ENCODE results near the gene SFMBT2. TPM values are rescaled to one million over a fixed set of nuclear protein-coding genes. Genes with fewer than 3 reads are reported as not detected.
"Not testable (repeated sequence)": the region's sequence is repeated elsewhere in the genome, so short reads cannot be mapped to it uniquely, and the experiment has no call there.

Gene SFMBT2
- total RNA-seq, 1 experiment from 2014 or later = not detected

DNA sequence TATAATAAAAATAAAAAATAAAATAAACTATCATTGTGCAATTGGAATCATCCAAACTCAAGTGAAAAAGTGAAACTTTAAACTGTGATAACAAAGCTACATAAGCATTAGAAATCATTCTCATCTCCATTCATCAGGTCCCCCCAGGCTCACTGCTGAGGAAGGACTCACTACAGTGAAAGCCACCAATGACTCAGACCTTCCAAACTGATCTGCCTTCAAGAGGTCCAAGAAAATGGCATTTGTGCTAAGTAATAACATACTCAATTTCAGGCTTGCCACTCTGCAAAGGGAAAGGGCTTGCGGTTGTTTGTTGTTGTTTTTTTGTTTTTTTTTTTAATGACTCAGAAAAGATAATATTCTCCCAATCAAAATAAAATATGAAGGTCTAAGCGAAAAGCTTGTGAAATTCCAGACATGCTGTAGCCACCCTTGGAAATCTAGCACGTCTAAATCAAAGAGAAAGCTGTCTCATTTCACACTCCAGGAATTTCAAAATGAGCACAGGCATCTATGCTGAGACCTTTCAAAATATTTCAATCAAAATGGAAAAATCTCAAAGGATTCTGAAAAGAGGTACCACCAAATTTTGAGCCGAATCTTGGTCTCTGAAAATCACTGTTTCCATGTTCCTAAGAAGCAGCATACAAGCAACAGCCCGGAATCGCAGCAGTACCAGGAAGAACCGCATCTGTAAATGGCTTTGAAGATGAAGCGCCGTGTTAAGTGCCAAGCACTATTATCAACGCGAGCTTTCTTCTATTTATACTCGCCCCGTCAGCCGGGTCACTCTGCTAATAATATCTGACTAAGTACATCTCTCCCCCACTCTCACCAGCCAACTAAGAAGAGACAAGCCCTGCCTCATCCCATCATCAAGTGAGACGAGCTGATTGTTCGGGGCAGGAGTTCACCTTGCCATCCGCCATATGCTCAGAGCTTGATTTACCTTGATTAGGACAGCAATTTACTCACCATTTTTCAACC lies 13.5 kb downstream of the SFMBT2 start:
- no TSS peak for BruUV-seq (replicated peaks)
- Mint-ChIP-seq H3K27me3 (ENCODE audit: insufficient read depth, unreplicated experiment) (peaks cover 17% of the 10 kb centered on the region), H3K4me1 (ENCODE audit: low read depth, unreplicated experiment) (no peaks in the 10 kb centered on the region), H3K4me3 (ENCODE audit: unreplicated experiment) (no peak overlapping the region), H3K9me3 (ENCODE audit: unreplicated experiment) (no peaks in the 10 kb centered on the region), H3K27ac (ENCODE audit: unreplicated experiment) (no peak overlapping the region), H3K36me3 (ENCODE audit: insufficient read depth, unreplicated experiment) (no peaks in the 10 kb centered on the region)
- TF ChIP-seq, protein P1, sequence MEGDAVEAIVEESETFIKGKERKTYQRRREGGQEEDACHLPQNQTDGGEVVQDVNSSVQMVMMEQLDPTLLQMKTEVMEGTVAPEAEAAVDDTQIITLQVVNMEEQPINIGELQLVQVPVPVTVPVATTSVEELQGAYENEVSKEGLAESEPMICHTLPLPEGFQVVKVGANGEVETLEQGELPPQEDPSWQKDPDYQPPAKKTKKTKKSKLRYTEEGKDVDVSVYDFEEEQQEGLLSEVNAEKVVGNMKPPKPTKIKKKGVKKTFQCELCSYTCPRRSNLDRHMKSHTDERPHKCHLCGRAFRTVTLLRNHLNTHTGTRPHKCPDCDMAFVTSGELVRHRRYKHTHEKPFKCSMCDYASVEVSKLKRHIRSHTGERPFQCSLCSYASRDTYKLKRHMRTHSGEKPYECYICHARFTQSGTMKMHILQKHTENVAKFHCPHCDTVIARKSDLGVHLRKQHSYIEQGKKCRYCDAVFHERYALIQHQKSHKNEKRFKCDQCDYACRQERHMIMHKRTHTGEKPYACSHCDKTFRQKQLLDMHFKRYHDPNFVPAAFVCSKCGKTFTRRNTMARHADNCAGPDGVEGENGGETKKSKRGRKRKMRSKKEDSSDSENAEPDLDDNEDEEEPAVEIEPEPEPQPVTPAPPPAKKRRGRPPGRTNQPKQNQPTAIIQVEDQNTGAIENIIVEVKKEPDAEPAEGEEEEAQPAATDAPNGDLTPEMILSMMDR (IDR thresholded peaks at IDR 0.05; ENCODE audit: insufficient read depth in 1 of 2, low read depth in 1 of 2, low read length in 1 of 2, severe bottlenecking in 1 of 2, unreplicated experiment in 1 of 2) = no peak
- intact Hi-C loops (cut with micrococcal nuclease; ENCODE audit: unreplicated experiment) = no loop called here
- ChIA-PET CTCF (interaction anchor here (0.6 kb wide), 2 partner anchors 37 to 239 kb away, joined by 3 to 5 read pairs; no protein-coding TSS in a partner anchor), POLR2A (no interaction called here)
- no peaks in the 10 kb centered on the region for H3K9me3 ChIP-seq
- no peak overlapping the region for H3K4me3 ChIP-seq (ENCODE audit: low read depth, low read length)
- H3K36me3 ChIP-seq (ENCODE audit: control insufficient read depth, insufficient read depth, low read length) = no peaks in the 10 kb centered on the region
- H3K4me1 ChIP-seq = no peaks in the 10 kb centered on the region
- DNase-seq = no peak
- H3K27me3 ChIP-seq (replicated peaks; ENCODE audit: control insufficient read depth, insufficient read depth, low read length) = no peaks in the 10 kb centered on the region

DNA sequence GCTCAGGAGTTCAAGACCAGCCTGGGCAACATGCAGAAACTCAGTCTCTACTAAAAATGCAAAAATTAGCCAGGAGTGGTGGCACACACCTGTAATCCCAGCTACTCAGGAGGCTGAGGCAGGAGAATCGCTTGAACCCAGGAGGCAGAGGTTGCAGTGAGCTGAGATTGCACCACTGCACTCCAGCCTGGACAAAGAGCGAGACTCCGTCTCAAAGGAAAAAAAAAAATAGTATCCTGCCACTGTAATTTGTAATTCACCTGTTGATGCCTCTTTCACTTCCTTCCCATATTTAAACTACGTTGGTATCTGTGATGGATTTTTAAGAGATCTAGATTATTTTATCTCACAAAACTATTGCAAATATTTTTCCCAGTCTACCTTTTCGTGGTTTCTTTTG lies 18.5 kb downstream of the SFMBT2 start:
- BruUV-seq (replicated peaks); H3K9me3 Mint-ChIP-seq (ENCODE audit: unreplicated experiment); intact Hi-C loops (cut with micrococcal nuclease; ENCODE audit: unreplicated experiment); POLR2A ChIA-PET; H3K4me1 ChIP-seq; H3K4me3 ChIP-seq (ENCODE audit: low read depth, low read length); H3K27ac Mint-ChIP-seq (ENCODE audit: unreplicated experiment); H3K4me1 Mint-ChIP-seq (ENCODE audit: low read depth, unreplicated experiment); H3K27me3 ChIP-seq (replicated peaks; ENCODE audit: control insufficient read depth, insufficient read depth, low read length); H3K9me3 ChIP-seq; DNase-seq; H3K36me3 Mint-ChIP-seq (ENCODE audit: insufficient read depth, unreplicated experiment); H3K36me3 ChIP-seq (ENCODE audit: control insufficient read depth, insufficient read depth, low read length); H3K4me3 Mint-ChIP-seq (ENCODE audit: unreplicated experiment); CTCF ChIA-PET: not testable (repeated sequence)
- peaks cover 18% of the 10 kb centered on the region for H3K27me3 Mint-ChIP-seq (ENCODE audit: insufficient read depth, unreplicated experiment)

DNA sequence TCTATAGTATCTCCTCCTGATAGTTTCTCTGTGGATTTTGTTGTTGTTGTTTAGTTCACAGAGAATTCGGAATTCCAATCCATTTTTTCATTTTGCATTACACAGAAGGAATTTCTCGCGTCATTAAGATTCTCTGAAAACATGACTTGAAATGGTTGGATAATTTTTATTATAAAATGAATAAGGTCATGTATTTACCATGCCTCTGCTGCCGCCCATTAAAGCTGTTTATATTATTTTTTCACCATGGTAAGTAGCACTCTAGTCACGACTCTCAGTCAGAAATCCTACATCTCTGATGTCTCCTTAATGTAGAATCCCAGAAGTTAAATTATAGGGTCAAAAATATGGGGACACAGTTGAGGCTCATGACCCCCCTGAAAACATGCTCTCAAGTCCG lies 19.1 kb downstream of the SFMBT2 start:
- H3K9me3 Mint-ChIP-seq (ENCODE audit: unreplicated experiment) = no peaks in the 10 kb centered on the region
- no peaks in the 10 kb centered on the region for H3K36me3 Mint-ChIP-seq (ENCODE audit: insufficient read depth, unreplicated experiment)
- H3K27ac Mint-ChIP-seq (ENCODE audit: unreplicated experiment) = no peak overlapping the region
- TF ChIP-seq, protein P1 (IDR thresholded peaks at IDR 0.05; ENCODE audit: insufficient read depth in 1 of 2, low read depth in 1 of 2, low read length in 1 of 2, severe bottlenecking in 1 of 2, unreplicated experiment in 1 of 2) = no peak
- H3K4me3 Mint-ChIP-seq (ENCODE audit: unreplicated experiment) = no peak overlapping the region
- no peak for DNase-seq
- H3K4me3 ChIP-seq (ENCODE audit: low read depth, low read length) = no peak overlapping the region
- intact Hi-C loops (cut with micrococcal nuclease; ENCODE audit: unreplicated experiment) = no loop called here
- BruUV-seq (replicated peaks) = no TSS peak
- no peaks in the 10 kb centered on the region for H3K4me1 ChIP-seq
- ChIA-PET POLR2A (no interaction called here), CTCF (no interaction called here)
- H3K27me3 ChIP-seq (replicated peaks; ENCODE audit: control insufficient read depth, insufficient read depth, low read length) = no peaks in the 10 kb centered on the region
- no peaks in the 10 kb centered on the region for H3K36me3 ChIP-seq (ENCODE audit: control insufficient read depth, insufficient read depth, low read length)
- H3K27me3 Mint-ChIP-seq (ENCODE audit: insufficient read depth, unreplicated experiment) = peaks cover 21% of the 10 kb centered on the region
- no peaks in the 10 kb centered on the region for H3K4me1 Mint-ChIP-seq (ENCODE audit: low read depth, unreplicated experiment)
- no peaks in the 10 kb centered on the region for H3K9me3 ChIP-seq

DNA sequence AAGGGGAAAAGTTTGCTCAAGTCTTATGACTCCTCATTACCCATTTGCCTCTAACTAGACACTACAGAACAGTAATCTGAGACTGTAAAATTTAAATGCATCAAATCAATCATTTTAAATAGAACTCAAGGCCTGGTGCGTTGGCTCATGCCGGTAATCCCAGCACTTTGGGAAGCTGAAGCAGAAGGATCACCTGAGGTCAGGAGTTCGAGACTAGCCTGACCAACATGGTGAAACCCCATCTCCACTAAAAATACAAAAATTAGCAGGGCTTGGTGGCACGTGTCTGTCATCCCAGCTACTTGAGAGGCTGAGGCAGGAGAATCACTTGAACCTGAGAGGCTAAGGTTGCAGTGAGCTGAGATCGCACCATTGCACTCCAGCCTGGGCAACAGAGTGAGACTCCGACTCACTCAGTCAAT lies 20.1 kb downstream of the SFMBT2 start:
- CTCF ChIA-PET; BruUV-seq (replicated peaks); H3K27ac Mint-ChIP-seq (ENCODE audit: unreplicated experiment); H3K36me3 ChIP-seq (ENCODE audit: control insufficient read depth, insufficient read depth, low read length); H3K9me3 ChIP-seq; DNase-seq; H3K4me3 ChIP-seq (ENCODE audit: low read depth, low read length); intact Hi-C loops (cut with micrococcal nuclease; ENCODE audit: unreplicated experiment); H3K36me3 Mint-ChIP-seq (ENCODE audit: insufficient read depth, unreplicated experiment); POLR2A ChIA-PET; H3K27me3 ChIP-seq (replicated peaks; ENCODE audit: control insufficient read depth, insufficient read depth, low read length); H3K4me3 Mint-ChIP-seq (ENCODE audit: unreplicated experiment); H3K4me1 ChIP-seq; H3K4me1 Mint-ChIP-seq (ENCODE audit: low read depth, unreplicated experiment); H3K9me3 Mint-ChIP-seq (ENCODE audit: unreplicated experiment): not testable (repeated sequence)
- peaks cover 24% of the 10 kb centered on the region for H3K27me3 Mint-ChIP-seq (ENCODE audit: insufficient read depth, unreplicated experiment)

All from Caco-2 (cell line).